Activated CD4-positive, alpha-beta T cell treated with anti-CD3 and anti-CD28 coated beads for 36 hours (primary cell): ENCODE results near the gene ARMC8. TPM values are rescaled to one million over a fixed set of nuclear protein-coding genes. Genes with fewer than 3 reads are reported as not detected.

ENCODE experiments used
- ATAC-seq: fragments of 200-7000 bp; cut with Tn5 transposase; one replicate; pipeline ENCODE4 v1.10.0; 2021; ENCODE audit warnings: mild to moderate bottlenecking, moderate library complexity
- CTCF ChIA-PET: fragments of 350-600 bp; sonication (Branson Sonifier 250); formaldehyde crosslinking; loops from one replicate; lab custom pipeline; 2021; ENCODE audit warnings: antibody characterized with exemption; lab: Charles Lee
- POLR2A ChIA-PET: fragments of 350-600 bp; sonication (Branson Sonifier 250); formaldehyde crosslinking; loops from one replicate; lab custom pipeline; 2021; ENCODE audit warnings: antibody characterized with exemption, inconsistent platforms; lab: Charles Lee
- DNase-seq: peaks from one replicate; pipeline ENCODE4 v3.0.0-alpha.2; 2020
- H3K27ac Mint-ChIP-seq: one replicate; pipeline ENCODE4 v1.8.0; 2021; ENCODE audit warnings: mixed read lengths
- H3K27me3 Mint-ChIP-seq: one replicate; pipeline ENCODE4 v1.8.0; 2021; ENCODE audit warnings: mixed read lengths
- H3K36me3 Mint-ChIP-seq: one replicate; pipeline ENCODE4 v1.8.0; 2021; ENCODE audit warnings: low read depth, mixed read lengths
- H3K4me1 Mint-ChIP-seq: one replicate; pipeline ENCODE4 v1.8.0; 2021; ENCODE audit warnings: mixed read lengths
- H3K4me3 Mint-ChIP-seq: one replicate; pipeline ENCODE4 v1.8.0; 2021; ENCODE audit warnings: mild to moderate bottlenecking, moderate library complexity, mixed read lengths
- H3K9me3 Mint-ChIP-seq: one replicate; pipeline ENCODE4 v1.8.0; 2021; ENCODE audit warnings: low read depth, mixed read lengths
- intact Hi-C, 2 experiments: fragments of 100-400 bp; cut with DNase I in 1 of 2; cut with micrococcal nuclease in 1 of 2; formaldehyde crosslinking; loops; one replicate each; pipeline versions ENCODE4 v1.14.2 to v1.15.1; 2022 to 2024; cut with DNase I, micrococcal nuclease
- total RNA-seq, 2 experiments: library from RNA; stranded (reverse); gene quantifications; one replicate each; pipeline ENCODE4 v1.2.3, GENCODE V29; 2021

ARMC8 gene
- total RNA-seq, 2 experiments from 2014 or later = 38.3 to 46.2 TPM

GRCh38 chr3:138270245-138270644 is 83.1 kb downstream of the ARMC8 start:
- intact Hi-C loops = no loop called here
- Mint-ChIP-seq H3K27ac (no peak overlapping the region), H3K4me3 (no peak overlapping the region), H3K27me3 (no peaks in the 10 kb centered on the region), H3K9me3 (no peaks in the 10 kb centered on the region), H3K36me3 (peaks cover 36% of the 10 kb centered on the region), H3K4me1 (peaks cover 8% of the 10 kb centered on the region)
- CTCF ChIA-PET = interaction anchor here (1.2 to 2.4 kb wide), 3 partner anchors 8 to 57 kb away, joined by 3 to 6 read pairs (median 5); no protein-coding TSS in a partner anchor
- ATAC-seq = no peak
- no peak for DNase-seq
- POLR2A ChIA-PET = no interaction called here

GRCh38 chr3:138271189-138271794 is 84.2 kb downstream of the ARMC8 start:
- Mint-ChIP-seq H3K4me1 (peaks cover 8% of the 10 kb centered on the region), H3K9me3 (no peaks in the 10 kb centered on the region), H3K36me3 (peaks cover 41% of the 10 kb centered on the region), H3K27ac (peak overlapping the region; percentile 40), H3K27me3 (no peaks in the 10 kb centered on the region), H3K4me3 (no peak overlapping the region)
- ChIA-PET CTCF (interaction anchor here (1.2 to 2.4 kb wide), 4 partner anchors 9 to 146 kb away, joined by 5 to 7 read pairs (median 6); no protein-coding TSS in a partner anchor), POLR2A (no interaction called here)
- ATAC-seq (peak; percentile 65), DNase-seq (no peak)
- intact Hi-C loops = no loop called here

- POLR2A ChIA-PET = no interaction called here
- Mint-ChIP-seq H3K27me3 (no peaks in the 10 kb centered on the region), H3K4me3 (no peak overlapping the region), H3K27ac (no peak overlapping the region), H3K4me1 (no peaks in the 10 kb centered on the region), H3K36me3 (peaks cover 13% of the 10 kb centered on the region), H3K9me3 (no peaks in the 10 kb centered on the region)
- intact Hi-C loops = no loop called here
- ATAC-seq (no peak), DNase-seq (no peak)
- CTCF ChIA-PET = interaction anchor here (1.0 to 1.8 kb wide), 2 partner anchors 10 to 212 kb away, joined by 3 to 7 read pairs; no protein-coding TSS in a partner anchor
These were observed 94.5 kb downstream of the ARMC8 start for GRCh38 chr3:138281561-138281960.

GRCh38 chr3:138282836-138283235 is 95.7 kb downstream of the ARMC8 start:
- H3K4me1 Mint-ChIP-seq = no peaks in the 10 kb centered on the region
- H3K9me3 Mint-ChIP-seq = no peaks in the 10 kb centered on the region
- no peak for DNase-seq
- no peak overlapping the region for H3K27ac Mint-ChIP-seq
- POLR2A ChIA-PET = interaction anchor here (0.6 kb wide), 1 partner anchor 96 kb away, joined by 3 read pairs; the partner anchor contains the start of gene ARMC8
- H3K4me3 Mint-ChIP-seq = no peak overlapping the region
- intact Hi-C loops = no loop called here
- no peaks in the 10 kb centered on the region for H3K27me3 Mint-ChIP-seq
- CTCF ChIA-PET = interaction anchor here (1.0 kb wide), 1 partner anchor 10 kb away, joined by 3 read pairs; no protein-coding TSS in a partner anchor
- H3K36me3 Mint-ChIP-seq = peaks cover 7% of the 10 kb centered on the region
- ATAC-seq = no peak

- POLR2A ChIA-PET = no interaction called here
- Mint-ChIP-seq H3K36me3 (peaks cover 12% of the 10 kb centered on the region), H3K27me3 (no peaks in the 10 kb centered on the region), H3K4me3 (no peak overlapping the region), H3K4me1 (peaks cover 1% of the 10 kb centered on the region), H3K9me3 (no peaks in the 10 kb centered on the region), H3K27ac (no peak overlapping the region)
- intact Hi-C loops = no loop called here
- no peak for ATAC-seq
- CTCF ChIA-PET = interaction anchor here (0.6 to 1.4 kb wide), 5 partner anchors 9 to 133 kb away, joined by 3 to 5 read pairs (median 3); no protein-coding TSS in a partner anchor
- no peak for DNase-seq
These were observed 97.0 kb downstream of the ARMC8 start for GRCh38 chr3:138284079-138284478.

- ChIA-PET POLR2A (no interaction called here), CTCF (no interaction called here)
- H3K9me3 Mint-ChIP-seq = no peaks in the 10 kb centered on the region
- ATAC-seq = no peak
- DNase-seq = no peak
- H3K27me3 Mint-ChIP-seq = no peaks in the 10 kb centered on the region
- no peak overlapping the region for H3K27ac Mint-ChIP-seq
- H3K36me3 Mint-ChIP-seq = peaks cover 15% of the 10 kb centered on the region
- intact Hi-C loops = no loop called here
- H3K4me1 Mint-ChIP-seq = peaks cover 9% of the 10 kb centered on the region
- H3K4me3 Mint-ChIP-seq = no peak overlapping the region
These were observed 97.9 kb downstream of the ARMC8 start for GRCh38 chr3:138284957-138285477.

GRCh38 chr3:138289260-138289659 is 102.2 kb downstream of the ARMC8 start:
- Mint-ChIP-seq H3K4me3 (no peak overlapping the region), H3K27ac (peak overlapping the region; percentile 8), H3K9me3 (no peaks in the 10 kb centered on the region), H3K4me1 (peaks cover 11% of the 10 kb centered on the region), H3K36me3 (peaks cover 31% of the 10 kb centered on the region), H3K27me3 (no peaks in the 10 kb centered on the region)
- intact Hi-C loops = no loop called here
- DNase-seq (no peak), ATAC-seq (peak; percentile 57)
- ChIA-PET CTCF (no interaction called here), POLR2A (interaction anchor here (0.7 kb wide), 1 partner anchor 137 kb away, joined by 3 read pairs; no protein-coding TSS in a partner anchor)

GRCh38 chr3:138289701-138290100 is 102.6 kb downstream of the ARMC8 start:
- Mint-ChIP-seq H3K27ac (peak overlapping the region; percentile 27), H3K27me3 (no peaks in the 10 kb centered on the region), H3K9me3 (no peaks in the 10 kb centered on the region), H3K36me3 (peaks cover 31% of the 10 kb centered on the region), H3K4me3 (no peak overlapping the region), H3K4me1 (peaks cover 11% of the 10 kb centered on the region)
- intact Hi-C loops = no loop called here
- peak; percentile 75 for ATAC-seq
- CTCF ChIA-PET = no interaction called here
- POLR2A ChIA-PET = no interaction called here
- peak; percentile 32 for DNase-seq

- CTCF ChIA-PET = interaction anchor here (1.4 to 2.4 kb wide), 2 partner anchors 9 to 32 kb away, joined by 3 to 5 read pairs; no protein-coding TSS in a partner anchor
- Mint-ChIP-seq H3K36me3 (peaks cover 31% of the 10 kb centered on the region), H3K27me3 (no peaks in the 10 kb centered on the region), H3K9me3 (no peaks in the 10 kb centered on the region), H3K27ac (peak overlapping the region; percentile 88), H3K4me1 (peaks cover 27% of the 10 kb centered on the region), H3K4me3 (peak overlapping the region; percentile 34)
- DNase-seq (peak; percentile 65), ATAC-seq (peak; percentile 92)
- POLR2A ChIA-PET = no interaction called here
- intact Hi-C loops = loop anchor here (1.0 to 2.0 kb wide), 2 partner anchors 32 to 33 kb away; partner anchors contain the start of gene NME9 (in 2 of the 2)
These were observed 109.5 kb downstream of the ARMC8 start for GRCh38 chr3:138296639-138297038.

GRCh38 chr3:138297059-138297607 is 110.0 kb downstream of the ARMC8 start:
- Mint-ChIP-seq H3K9me3 (no peaks in the 10 kb centered on the region), H3K27me3 (no peaks in the 10 kb centered on the region), H3K4me3 (peak overlapping the region; percentile 34), H3K4me1 (peaks cover 27% of the 10 kb centered on the region), H3K36me3 (peaks cover 30% of the 10 kb centered on the region), H3K27ac (peak overlapping the region; percentile 88)
- ATAC-seq = peak; percentile 73
- ChIA-PET CTCF (interaction anchor here (1.4 to 2.4 kb wide), 2 partner anchors 8 to 32 kb away, joined by 3 to 5 read pairs; no protein-coding TSS in a partner anchor), POLR2A (interaction anchor here (0.6 kb wide), 1 partner anchor 544 kb away, joined by 4 read pairs; no protein-coding TSS in a partner anchor)
- intact Hi-C loops = loop anchor here (1.0 to 2.0 kb wide), 2 partner anchors 32 kb away; partner anchors contain the start of gene NME9 (in 2 of the 2)
- peak; percentile 44 for DNase-seq

GRCh38 chr3:138297876-138298275 is 110.8 kb downstream of the ARMC8 start:
- DNase-seq (no peak), ATAC-seq (no peak)
- Mint-ChIP-seq H3K4me1 (peaks cover 27% of the 10 kb centered on the region), H3K9me3 (no peaks in the 10 kb centered on the region), H3K27ac (peak overlapping the region; percentile 27), H3K4me3 (no peak overlapping the region), H3K27me3 (no peaks in the 10 kb centered on the region), H3K36me3 (peaks cover 25% of the 10 kb centered on the region)
- ChIA-PET POLR2A (no interaction called here), CTCF (interaction anchor here (1.4 to 2.4 kb wide), 2 partner anchors 8 to 31 kb away, joined by 3 to 5 read pairs; no protein-coding TSS in a partner anchor)
- intact Hi-C loops = loop anchor here (1.0 to 2.0 kb wide), 2 partner anchors 31 kb away; partner anchors contain the start of gene NME9 (in 2 of the 2)
